Heart left ventricle (tissue), 16 donors: ENCODE measurements around the gene PLXNA1. TPM values are rescaled to one million over a fixed set of nuclear protein-coding genes. Genes with fewer than 3 reads are reported as not detected.

Experiments used
- ATAC-seq, 4 donors: fragments of 200-7000 bp; cut with Tn5 transposase; one replicate each; pipeline ENCODE4 v1.9.1; 2020 to 2022; ENCODE audit warnings: moderate library complexity in 4 of 4, mild to moderate bottlenecking in 3 of 4, moderate number of reproducible peaks in 1 of 4
- DNase-seq, 5 donors: peaks; one replicate each; pipeline ENCODE4 v3.0.0-alpha.2; 2020
- H3K27ac ChIP-seq, 12 donors: fragments of 200-600 bp; sonication (generic) in 4 of 12; one replicate each; pipeline versions ENCODE4 v1.5.0 to v1.8.0; 2016 to 2022; ENCODE audit warnings: mild to moderate bottlenecking in 2 of 12
- H3K27me3 ChIP-seq, 9 donors: fragments of 200-600 bp; sonication (generic) in 2 of 9; one replicate each; pipeline versions ENCODE4 v1.5.1 to v1.8.0; 2016 to 2022; ENCODE audit warnings: mild to moderate bottlenecking in 3 of 9
- H3K36me3 ChIP-seq, 9 donors: fragments of 200-600 bp; sonication (generic) in 2 of 9; one replicate each; pipeline versions ENCODE4 v1.5.0 to v1.8.0; 2018 to 2022; ENCODE audit warnings: mild to moderate bottlenecking in 2 of 9
- H3K4me1 ChIP-seq, 12 donors: fragments of 200-600 bp; sonication (generic) in 4 of 12; one replicate each; pipeline versions ENCODE4 v1.5.0 to v1.8.0; 2016 to 2022; ENCODE audit warnings: mild to moderate bottlenecking in 3 of 12
- H3K4me3 ChIP-seq, 12 donors: fragments of 200-600 bp; sonication (generic) in 4 of 12; one replicate each; pipeline versions ENCODE4 v1.5.0 to v1.8.0; 2017 to 2022; ENCODE audit warnings: mild to moderate bottlenecking in 9 of 12, moderate library complexity in 4 of 12
- H3K9me3 ChIP-seq, 12 donors: fragments of 200-600 bp; sonication (generic) in 4 of 12; one replicate each; pipeline versions ENCODE4 v1.5.0 to v1.8.0; 2016 to 2022; ENCODE audit warnings: mild to moderate bottlenecking in 1 of 12
- POLR2A ChIP-seq, 2 donors: fragments of 450-650 bp; IDR thresholded peaks; one replicate each; pipeline ENCODE4 v1.6.1; 2017; ENCODE audit warnings: antibody characterized with exemption in 2 of 2, mild to moderate bottlenecking in 2 of 2, moderate library complexity in 2 of 2
- WGBS, 4 donors: extraction: QIAGEN DNeasy Blood & Tissue Kit in 2 of 4; methylation state at CpG; one replicate each; pipeline versions ENCODE4 v1.1.5 to v1.1.7; 2013 to 2018; 5-methylcytosine and 5-hydroxymethylcytosine counted together
- intact Hi-C, 10 donors: fragments of 100-400 bp; cut with DNase I; formaldehyde crosslinking; loops; one replicate each; pipeline versions ENCODE4 v1.11.1 to v1.14.2; 2022
- polyA plus RNA-seq, 2 donors: library from polyadenylated mRNA; stranded (reverse); fragments of 200-250 nt; gene quantifications; one replicate each; pipeline ENCODE4 v1.2.3, GENCODE V29; 2013
- total RNA-seq, 9 donors: library from RNA; depleted of rRNA in 2 of 9; stranded (reverse); fragments of >200 nt in 2 of 9; fragmentation: NEBNext Ultra II Directional in 3 of 9; extraction: Animal tissue kit (Norgen Biotek cat#: 25700) in 3 of 9; gene quantifications; one replicate each; pipeline versions ENCODE4 v1.1.0 to v1.2.4, GENCODE V29; 2016 to 2023
- TF ChIP-seq, protein P1 (sequence below), 12 donors: fragments of 200-600 bp; sonication (generic) in 4 of 12; IDR thresholded peaks; one replicate each; pipeline versions ENCODE4 v1.5.0 to v1.8.0; 2018 to 2022; ENCODE audit warnings: antibody characterized with exemption in 12 of 12, mild to moderate bottlenecking in 5 of 12
- donor health status: ischemic (EF 13 %, LVEDD 7.1; RV severe dilation, severe dysfunction).
- donor health status: healthy with polysubstance abuse.
- donor health status: DM: no; HTN: yes; CAD: no.
- donor health status: DM: no; HTN: no; CAD: no.
- donor health status: ischemic (EF 25% LVEDD 6.9; RV normal size, moderate dysfunction).
- donor health status: ischemic (EF 25% LVEDD 5.7; RV mildly dilated, moderate dysfunction).
- donor health status: healthy.
- donor health status: DM: yes; HTN: yes; CAD: no.
- donor health status: ischemic (EF 35%, LVEDD 5.7; RV mildly dilated, moderate dysfunction).
- donor health status: nonischemic (EF 11% LVEDD 7.7; RV severe dilation, severe dysfunction).
- donor health status: DM: yes; HTN: yes; CAD: no.
- donor health status: PGD.
- donor health status: ischemic (EF 29% LVEDD 5.4; RV normal size, mild dysfunction).
- donor health status: nonischemic (EF 23%, LVEDD 6.1; RV moderate dilation, normal function).

PLXNA1 gene
- total and polyA plus RNA-seq, 11 donors: 14.6 to 38.8 (median 29.6) TPM

- Histone ChIP-seq H3K27me3 (peaks cover 0 to 4% (median 0%) of the 10 kb centered on the region in 9 donors), H3K4me3 (peak overlapping the region; percentile 60 to 91 (median 78)), H3K9me3 (no peaks in the 10 kb centered on the region), H3K27ac (peak overlapping the region in 4 of 12 donors; percentile 8 to 80 (median 70)), H3K4me1 (peaks cover 0 to 50% (median 25%) of the 10 kb centered on the region in 12 donors), H3K36me3 (peaks cover 0 to 12% (median 6%) of the 10 kb centered on the region in 9 donors)
- intact Hi-C loops: loop anchor here (5.0 to 10.0 kb wide), 12 partner anchors 150 to 563 kb away; no protein-coding TSS in a partner anchor
- DNase-seq (no peak), ATAC-seq (no peak)
- TF ChIP-seq POLR2A (IDR thresholded peaks at IDR 0.05): no peak
- TF ChIP-seq, protein P1, sequence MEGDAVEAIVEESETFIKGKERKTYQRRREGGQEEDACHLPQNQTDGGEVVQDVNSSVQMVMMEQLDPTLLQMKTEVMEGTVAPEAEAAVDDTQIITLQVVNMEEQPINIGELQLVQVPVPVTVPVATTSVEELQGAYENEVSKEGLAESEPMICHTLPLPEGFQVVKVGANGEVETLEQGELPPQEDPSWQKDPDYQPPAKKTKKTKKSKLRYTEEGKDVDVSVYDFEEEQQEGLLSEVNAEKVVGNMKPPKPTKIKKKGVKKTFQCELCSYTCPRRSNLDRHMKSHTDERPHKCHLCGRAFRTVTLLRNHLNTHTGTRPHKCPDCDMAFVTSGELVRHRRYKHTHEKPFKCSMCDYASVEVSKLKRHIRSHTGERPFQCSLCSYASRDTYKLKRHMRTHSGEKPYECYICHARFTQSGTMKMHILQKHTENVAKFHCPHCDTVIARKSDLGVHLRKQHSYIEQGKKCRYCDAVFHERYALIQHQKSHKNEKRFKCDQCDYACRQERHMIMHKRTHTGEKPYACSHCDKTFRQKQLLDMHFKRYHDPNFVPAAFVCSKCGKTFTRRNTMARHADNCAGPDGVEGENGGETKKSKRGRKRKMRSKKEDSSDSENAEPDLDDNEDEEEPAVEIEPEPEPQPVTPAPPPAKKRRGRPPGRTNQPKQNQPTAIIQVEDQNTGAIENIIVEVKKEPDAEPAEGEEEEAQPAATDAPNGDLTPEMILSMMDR (IDR thresholded peaks at IDR 0.05): no peak
- WGBS, 4 donors: 53 to 61% (median 58%) methylated on average over 12 to 21 of the region's 21 CpGs
These were observed 1.6 kb downstream of the PLXNA1 start for GRCh38 chr3:126984391-126985131.

DNA sequence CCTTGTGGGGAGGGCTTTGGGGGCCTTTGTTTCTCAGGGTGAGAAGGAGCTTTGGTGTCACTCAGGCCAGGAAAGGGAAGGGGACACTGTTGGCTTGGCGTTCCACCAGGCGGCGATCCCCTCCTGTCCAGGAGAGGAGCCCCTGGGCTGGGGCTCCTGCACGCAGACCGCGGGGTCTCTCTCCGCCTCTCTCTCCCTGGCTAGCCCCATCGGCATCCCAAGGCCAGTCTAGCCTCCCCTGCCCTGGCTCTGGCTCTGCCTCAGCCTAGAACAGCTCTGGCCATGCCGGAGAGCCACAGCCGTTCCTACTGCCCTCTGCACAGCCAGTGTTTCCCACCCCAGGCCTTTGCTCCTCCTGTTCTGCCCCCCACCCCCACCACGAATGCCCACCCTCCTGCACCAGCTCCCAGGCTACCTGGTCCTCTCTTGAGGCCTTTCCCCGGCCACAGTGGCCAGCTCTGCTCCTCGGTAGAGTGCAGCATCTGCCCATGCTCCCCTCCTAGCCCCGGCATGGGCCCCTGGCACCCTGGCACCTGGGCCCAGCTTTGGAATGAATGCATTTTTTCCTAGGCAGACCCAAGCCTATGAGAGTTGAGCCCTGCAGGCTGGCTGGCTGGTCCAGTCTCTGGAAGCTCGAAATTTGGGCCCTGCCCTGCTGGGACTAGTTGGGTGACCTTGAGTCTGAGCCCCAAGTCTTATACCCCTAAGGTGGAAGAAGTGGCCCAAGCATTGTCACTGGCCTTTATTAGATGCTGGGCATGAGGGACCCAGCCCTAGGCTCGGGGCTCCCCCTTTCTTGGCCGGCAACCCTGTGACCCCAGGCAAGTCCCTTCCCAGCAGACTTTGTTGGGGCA is 2.4 kb downstream of the PLXNA1 start:
- DNase-seq: no peak

GRCh38 chr3:126986001-126986400 is 3.1 kb downstream of the PLXNA1 start:
- no peak for TF ChIP-seq POLR2A (IDR thresholded peaks at IDR 0.05)
- TF ChIP-seq, protein P1 (IDR thresholded peaks at IDR 0.05): no peak
- intact Hi-C loops: loop anchor here in 7 of 10 donors (5.0 to 10.0 kb wide), 7 partner anchors 149 to 559 kb away; no protein-coding TSS in a partner anchor
- Histone ChIP-seq H3K36me3 (peaks cover 0 to 24% (median 16%) of the 10 kb centered on the region in 9 donors), H3K4me1 (peaks cover 0 to 50% (median 25%) of the 10 kb centered on the region in 12 donors), H3K27ac (no peak overlapping the region), H3K27me3 (peaks cover 0 to 4% (median 0%) of the 10 kb centered on the region in 9 donors), H3K9me3 (no peaks in the 10 kb centered on the region), H3K4me3 (no peak overlapping the region)
- ATAC-seq: no peak
- WGBS, 4 donors: 60 to 69% (median 67%) methylated on average over 3 to 9 of the region's 9 CpGs
- no peak for DNase-seq

More for the DNA sequence above, 2.4 kb downstream of the PLXNA1 start:
- Histone ChIP-seq H3K27ac (no peak overlapping the region), H3K36me3 (peaks cover 0 to 20% (median 13%) of the 10 kb centered on the region in 9 donors), H3K4me1 (peaks cover 0 to 50% (median 25%) of the 10 kb centered on the region in 12 donors), H3K27me3 (peaks cover 0 to 4% (median 0%) of the 10 kb centered on the region in 9 donors), H3K4me3 (peak overlapping the region in 3 of 12 donors; percentile 76 to 89 (median 87)), H3K9me3 (no peaks in the 10 kb centered on the region)
- ATAC-seq: no peak
- intact Hi-C loops: loop anchor here in 7 of 10 donors (5.0 to 10.0 kb wide), 7 partner anchors 149 to 559 kb away; no protein-coding TSS in a partner anchor
- no peak for TF ChIP-seq POLR2A (IDR thresholded peaks at IDR 0.05)
- TF ChIP-seq, protein P1 (IDR thresholded peaks at IDR 0.05): no peak
- WGBS, 4 donors: 73 to 82% (median 77%) methylated on average over 14 to 17 of the region's 17 CpGs
